Fibroblast of upper back skin (primary cell): ENCODE measurements around the gene SLX1A.
"Not testable (repeated sequence)": the region's sequence is repeated elsewhere in the genome, so short reads cannot be mapped to it uniquely, and the experiment has no call there.

ENCODE experiments used
- DNase-seq: peaks from one replicate; pipeline ENCODE4 v3.0.0-alpha.2; 2013

Gene SLX1A

GRCh38 chr16:30184891-30185682, 8.6 kb upstream of the SLX1A start:
- DNase-seq = no peak

DNA sequence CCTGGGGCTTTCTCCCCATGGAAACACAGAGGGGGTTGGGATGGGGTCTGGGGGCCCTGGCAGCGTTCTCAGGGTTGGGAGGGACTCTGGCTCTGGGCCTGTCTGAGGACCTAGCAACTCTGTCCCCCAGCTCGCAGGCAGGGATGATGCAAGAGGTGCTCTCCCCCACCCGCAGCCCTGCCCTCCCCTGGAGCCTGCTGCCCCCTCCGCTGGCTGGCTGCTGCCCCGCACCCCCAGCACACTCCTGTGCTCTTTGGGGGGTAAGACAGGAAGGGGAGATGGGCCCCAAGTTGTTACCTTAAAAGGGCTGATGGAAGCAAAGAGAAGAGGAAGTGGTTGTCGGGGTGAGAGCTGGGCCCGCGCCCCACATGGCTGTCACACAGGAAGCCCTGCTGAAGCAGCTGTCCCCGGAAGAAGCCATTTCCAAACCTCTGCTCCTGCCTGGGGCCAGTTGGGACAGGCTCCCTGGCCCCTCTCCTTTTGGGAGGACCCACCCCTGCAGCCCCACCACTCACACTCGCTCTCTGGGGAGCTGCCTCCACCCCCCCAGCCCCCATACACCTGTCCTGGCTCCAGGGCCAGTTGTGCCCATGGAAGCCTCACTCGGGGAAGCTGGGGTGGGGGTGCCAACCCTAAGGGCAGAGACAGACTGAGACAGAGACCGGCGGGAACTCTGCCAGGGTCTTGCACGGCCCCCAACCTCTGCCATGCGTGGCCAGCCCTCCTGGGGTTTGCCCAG, 7.8 kb upstream of the SLX1A start:
- DNase-seq = no peak

GRCh38 chr16:30186444-30186781, 7.3 kb upstream of the SLX1A start:
- DNase-seq = no peak

DNA sequence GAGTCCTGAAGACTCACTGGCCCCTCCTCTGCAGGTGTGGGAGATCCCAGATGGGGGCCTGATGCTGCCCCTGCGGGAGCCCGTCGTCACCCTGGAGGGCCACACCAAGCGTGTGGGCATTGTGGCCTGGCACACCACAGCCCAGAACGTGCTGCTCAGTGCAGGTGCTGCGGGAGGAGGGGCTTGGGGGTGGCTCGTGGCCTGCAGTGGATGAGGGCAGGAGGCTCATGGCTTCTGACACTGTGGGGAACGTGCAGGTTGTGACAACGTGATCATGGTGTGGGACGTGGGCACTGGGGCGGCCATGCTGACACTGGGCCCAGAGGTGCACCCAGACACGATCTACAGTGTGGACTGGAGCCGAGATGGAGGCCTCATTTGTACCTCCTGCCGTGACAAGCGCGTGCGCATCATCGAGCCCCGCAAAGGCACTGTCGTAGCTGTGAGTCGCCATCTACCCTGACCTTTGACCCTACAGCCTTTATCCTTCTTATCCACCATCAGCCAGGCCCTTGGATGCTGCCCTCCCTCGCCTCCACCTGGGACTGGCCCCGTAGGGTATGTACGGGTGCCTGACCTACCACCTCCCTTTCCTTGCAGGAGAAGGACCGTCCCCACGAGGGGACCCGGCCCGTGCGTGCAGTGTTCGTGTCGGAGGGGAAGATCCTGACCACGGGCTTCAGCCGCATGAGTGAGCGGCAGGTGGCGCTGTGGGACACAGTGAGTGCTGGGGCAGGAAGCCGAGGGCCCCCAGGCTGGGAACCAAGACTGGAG, 6.7 kb upstream of the SLX1A start:
- peak; percentile 26 for DNase-seq

- DNase-seq = no peak
These were observed 6.2 kb upstream of the SLX1A start for GRCh38 chr16:30187556-30187865.

- DNase-seq = no peak
These were observed 5.6 kb upstream of the SLX1A start for GRCh38 chr16:30187971-30188561.

DNA sequence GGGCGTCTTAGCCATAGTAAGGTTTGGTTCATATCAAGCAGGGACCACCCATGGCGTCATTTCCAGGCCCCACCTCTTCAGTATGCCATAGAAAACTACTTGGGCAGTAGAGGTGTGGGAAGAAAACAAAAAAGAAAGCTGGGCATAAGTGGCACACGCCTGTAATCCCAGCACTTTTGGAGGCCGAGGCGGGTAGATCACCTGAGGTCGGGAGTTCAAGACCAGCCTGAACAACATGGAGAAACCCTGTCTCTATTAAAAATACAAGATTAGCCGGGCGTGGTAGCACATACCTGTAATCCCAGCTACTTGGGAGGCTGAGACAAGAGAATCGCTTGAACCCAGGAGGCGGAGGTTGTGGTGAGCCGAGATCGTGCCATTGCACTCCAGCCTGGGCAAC, 2.5 kb upstream of the SLX1A start:
- DNase-seq = not testable (repeated sequence)

GRCh38 chr16:30193098-30193497, 577 bp upstream of the SLX1A start:
- DNase-seq = not testable (repeated sequence)

DNA sequence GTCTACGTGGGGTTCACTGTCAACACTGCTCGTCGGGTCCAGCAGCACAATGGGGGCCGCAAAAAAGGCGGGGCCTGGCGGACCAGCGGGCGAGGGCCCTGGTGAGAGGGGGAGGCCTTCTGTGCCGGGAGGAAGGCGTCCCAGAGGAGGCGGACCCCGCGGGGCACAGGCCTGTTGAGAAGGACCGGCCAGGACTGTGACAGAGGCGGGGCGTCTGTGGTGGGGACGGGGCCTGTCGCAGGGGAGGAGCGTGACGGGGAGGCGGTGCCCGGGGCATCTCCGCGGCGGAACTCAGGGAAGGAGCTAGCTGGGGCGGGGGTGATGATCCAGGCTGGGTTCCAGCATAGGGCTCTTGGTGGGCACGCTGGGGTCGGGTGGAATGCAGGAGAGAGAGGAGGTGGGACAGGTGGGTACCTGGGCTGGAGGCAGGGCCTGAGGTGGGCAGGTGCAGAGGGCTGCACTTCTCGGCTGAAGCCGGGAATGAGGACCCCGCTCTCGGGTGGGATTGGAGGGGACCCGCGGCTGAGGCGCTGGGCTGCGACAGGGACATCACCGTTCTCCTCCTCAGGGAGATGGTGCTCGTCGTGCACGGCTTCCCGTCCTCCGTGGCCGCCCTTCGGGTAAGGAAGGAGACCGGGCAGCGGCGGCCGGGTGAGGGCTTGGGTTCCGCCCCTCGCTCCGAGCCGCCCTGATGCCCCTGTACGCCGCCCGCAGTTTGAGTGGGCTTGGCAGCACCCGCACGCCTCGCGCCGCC, 674 bp downstream of the SLX1A start:
- not testable (repeated sequence) for DNase-seq

DNA sequence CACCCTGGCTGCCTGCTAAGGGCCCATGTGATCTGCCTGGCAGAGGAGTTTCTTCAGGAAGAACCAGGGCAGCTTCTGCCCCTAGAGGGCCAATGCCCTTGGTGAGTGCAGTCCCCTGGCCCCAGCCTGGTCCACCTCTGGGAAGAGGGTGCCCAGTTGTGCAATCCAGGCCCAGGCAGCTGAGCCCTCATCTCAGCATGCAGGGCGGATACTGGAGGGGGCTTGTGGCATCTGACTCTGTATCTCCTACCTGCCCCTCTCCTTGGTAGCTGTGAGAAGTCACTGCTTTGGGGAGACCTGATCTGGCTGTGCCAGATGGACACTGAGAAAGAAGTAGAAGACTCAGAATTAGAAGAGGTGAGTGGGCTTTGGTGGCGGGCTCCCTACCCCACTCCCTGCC, 3.3 kb downstream of the SLX1A start:
- DNase-seq = not testable (repeated sequence)

GRCh38 chr16:30199049-30199448, 5.4 kb downstream of the SLX1A start, which contains the start of gene SULT1A3:
Gene SULT1A3 (plus strand): TSS chr16:30199255. CDS start chr16:30200729, 1,474 bp downstream.
- DNase-seq = not testable (repeated sequence)

DNA sequence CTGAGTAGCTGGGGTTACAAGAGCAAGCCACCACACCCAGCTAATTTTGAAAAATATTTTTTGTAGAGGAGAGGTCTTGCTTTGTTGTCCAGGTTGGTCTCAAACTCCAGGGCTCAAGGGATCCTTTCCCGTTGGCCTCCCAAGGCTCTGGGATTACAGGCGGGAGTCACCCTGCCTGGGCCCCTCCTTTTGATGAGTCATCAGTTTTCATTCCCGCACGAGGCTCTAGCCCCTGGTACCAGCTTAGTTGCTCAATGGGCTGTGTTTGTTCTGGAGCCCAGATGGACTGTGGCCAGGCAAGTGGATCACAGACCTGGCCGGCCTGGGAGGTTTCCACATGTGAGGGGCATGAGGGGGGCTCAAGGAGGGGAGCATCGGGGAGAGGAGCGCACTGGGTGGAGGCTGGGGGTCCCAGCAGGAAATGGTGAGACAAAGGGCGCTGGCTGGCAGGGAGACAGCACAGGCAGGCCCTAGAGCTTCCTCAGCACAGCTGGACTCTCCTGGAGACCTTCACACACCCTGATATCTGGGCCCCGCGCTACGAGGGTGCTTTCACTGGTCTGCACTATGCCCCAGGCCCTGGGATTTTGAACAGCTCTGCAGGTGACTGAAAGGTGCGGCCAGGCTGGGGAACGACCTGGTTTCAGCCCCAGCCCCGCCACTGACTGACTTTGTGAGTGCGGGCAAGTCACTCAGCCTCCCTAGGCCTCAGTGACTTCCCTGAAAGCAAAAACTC, 6.1 kb downstream of the SLX1A start:
- not testable (repeated sequence) for DNase-seq

GRCh38 chr16:30205541-30206236, 12.0 kb downstream of the SLX1A start:
- DNase-seq = not testable (repeated sequence)

DNA sequence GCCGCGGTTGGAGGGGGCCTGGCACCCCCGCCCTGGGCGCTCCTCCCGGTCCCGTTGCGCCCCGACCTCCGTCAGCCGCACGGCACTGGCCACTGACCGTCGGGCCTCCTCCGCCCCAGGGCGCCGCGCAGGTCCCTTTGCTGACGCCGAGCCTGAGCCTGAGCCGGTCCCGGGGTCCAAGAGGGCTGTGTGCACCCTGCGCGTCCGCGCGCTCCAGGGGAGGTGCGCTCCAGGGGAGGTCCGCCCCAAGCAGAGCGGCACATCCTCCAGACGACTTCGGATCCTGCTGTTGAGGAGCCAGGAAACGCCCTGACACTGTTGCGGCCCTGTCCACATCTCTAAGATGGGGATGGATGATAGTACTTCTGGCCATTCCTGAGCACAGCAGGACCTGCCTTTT, 12.6 kb downstream of the SLX1A start:
- DNase-seq = not testable (repeated sequence)

DNA sequence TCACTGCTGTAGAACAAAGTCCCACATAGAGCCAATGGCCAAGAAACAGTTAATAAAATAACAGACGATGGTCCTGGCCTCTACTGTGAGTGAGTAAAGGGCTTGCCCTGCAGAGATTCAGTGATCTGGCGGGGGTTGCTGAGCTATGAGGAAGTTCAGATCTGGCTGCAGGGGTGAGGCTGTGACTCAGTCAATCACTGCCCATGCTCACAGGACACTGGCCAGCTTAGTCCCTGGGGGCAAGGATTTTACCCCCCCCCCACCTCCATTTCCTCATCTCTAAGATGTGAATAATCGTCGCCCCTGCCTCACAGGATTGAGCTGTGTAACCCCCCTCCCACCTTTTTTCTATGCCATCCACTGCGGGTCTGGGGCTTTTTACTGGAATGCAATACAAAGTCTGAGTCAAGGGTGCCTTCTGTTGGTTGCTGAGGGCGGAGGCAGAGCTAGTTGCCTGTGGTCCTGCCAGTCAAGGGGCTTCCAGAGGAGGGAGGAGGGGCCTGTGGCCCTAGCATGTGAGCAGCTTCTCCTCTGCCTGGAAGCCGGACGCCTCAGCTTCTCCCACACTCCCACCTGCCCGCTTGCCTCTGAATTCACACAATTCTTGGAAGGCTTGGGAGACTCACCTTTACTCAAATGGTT, 13.5 kb downstream of the SLX1A start:
- not testable (repeated sequence) for DNase-seq

- not testable (repeated sequence) for DNase-seq
These were observed 15.4 kb downstream of the SLX1A start for GRCh38 chr16:30209032-30209431.

GRCh38 chr16:30211414-30211813, 17.7 kb downstream of the SLX1A start:
- DNase-seq = not testable (repeated sequence)

DNA sequence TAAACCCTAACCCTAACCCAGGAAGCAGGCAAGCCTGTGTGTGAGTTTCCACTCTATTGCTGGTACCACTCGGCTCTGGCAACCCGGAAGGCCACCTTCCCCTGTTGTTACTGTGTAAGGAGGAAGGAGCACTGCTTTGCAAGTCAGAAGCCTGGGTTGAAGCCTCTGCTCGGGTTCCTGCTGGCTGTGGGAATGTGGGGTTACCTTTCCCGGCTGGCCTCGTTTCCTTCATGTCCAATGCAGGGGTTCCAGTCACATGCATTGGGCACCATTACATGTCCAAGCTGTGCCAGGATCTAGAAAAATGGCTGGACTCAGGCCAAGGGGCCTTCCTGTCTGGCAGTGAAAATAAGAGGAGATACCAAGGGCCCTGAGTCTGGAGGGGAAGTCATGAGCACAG, 23.4 kb downstream of the SLX1A start:
- DNase-seq = not testable (repeated sequence)
